ENCODE data around the gene HUWE1.

GRCh38 chrX:53716328-53717088 is 30.0 kb upstream of the HUWE1 start:
- TF ChIP-seq CTCF (IDR thresholded peaks at IDR 0.05) (no peak), POLR2A (IDR thresholded peaks at IDR 0.05) (no peak)

All from adrenal gland (tissue), 5 donors.